PFSK-1 (cell line): ENCODE data around the gene MRPL1.

Experiments used
- REST ChIP-seq, 2 experiments: IDR thresholded peaks; 2 replicates each; pipeline versions ENCODE4 v1.6.1 to v1.8.0; 2011 to 2012; ENCODE audit warnings: low read depth in 2 of 2, low read length in 2 of 2, control low read depth in 1 of 2, inconsistent platforms in 1 of 2, mild to moderate bottlenecking in 1 of 2, moderate library complexity in 1 of 2; ENCODE audit not compliant: insufficient read depth in 1 of 2
- TAF1 ChIP-seq: IDR thresholded peaks from 2 replicates; pipeline ENCODE4 v1.6.1; 2012; ENCODE audit warnings: low read length, control low read depth, borderline replicate concordance; ENCODE audit not compliant: insufficient read depth

- TF ChIP-seq REST (IDR thresholded peaks at IDR 0.05; ENCODE audit: insufficient read depth in 1 of 2, low read depth in 2 of 2, low read length in 2 of 2), result no peak
- no peak for TF ChIP-seq TAF1
Observed at GRCh38 chr4:77994194-77994721, 131.6 kb downstream of the MRPL1 start.
